Glutamatergic neuron (in vitro differentiated cells): ENCODE results near the gene TTC23L. TPM values are rescaled to one million over a fixed set of nuclear protein-coding genes. Genes with fewer than 3 reads are reported as not detected.

ENCODE experiments used
- DNase-seq: peaks from one replicate; pipeline ENCODE4 v3.0.0; 2022
- H3K27ac Mint-ChIP-seq: one replicate; pipeline ENCODE4 v1.8.0; 2020; ENCODE audit warnings: mild to moderate bottlenecking, mixed read lengths, inconsistent platforms; ENCODE audit not compliant: unreplicated experiment
- H3K27me3 Mint-ChIP-seq: one replicate; pipeline ENCODE4 v1.8.0; 2020; ENCODE audit warnings: mild to moderate bottlenecking, moderate library complexity, mixed read lengths, inconsistent platforms; ENCODE audit not compliant: unreplicated experiment
- H3K36me3 Mint-ChIP-seq: one replicate; pipeline ENCODE4 v1.8.0; 2020; ENCODE audit warnings: mild to moderate bottlenecking, mixed read lengths, inconsistent platforms; ENCODE audit not compliant: unreplicated experiment
- H3K4me1 Mint-ChIP-seq: one replicate; pipeline ENCODE4 v1.8.0; 2020; ENCODE audit warnings: mild to moderate bottlenecking, low read depth, mixed read lengths, inconsistent platforms; ENCODE audit not compliant: unreplicated experiment
- H3K4me3 Mint-ChIP-seq: one replicate; pipeline ENCODE4 v1.8.0; 2020; ENCODE audit warnings: mild to moderate bottlenecking, mixed read lengths, inconsistent platforms; ENCODE audit not compliant: unreplicated experiment
- H3K9me3 Mint-ChIP-seq: one replicate; pipeline ENCODE4 v1.8.0; 2020; ENCODE audit warnings: mild to moderate bottlenecking, moderate library complexity, mixed read lengths, inconsistent platforms; ENCODE audit not compliant: unreplicated experiment
- total RNA-seq: library from RNA; stranded (reverse); fragmentation: NEBNext Ultra II Directional; extraction: Animal tissue kit (Norgen Biotek cat#: 25700); gene quantifications from one replicate; pipeline ENCODE4 v1.2.1, GENCODE V29; 2021; ENCODE audit not compliant: unreplicated experiment
- TF ChIP-seq, protein P1 (sequence below): fragments of 200-600 bp; sonication (generic); IDR thresholded peaks from one replicate; pipeline ENCODE4 v1.5.0; 2021; ENCODE audit not compliant: partially characterized antibody, unreplicated experiment

Gene TTC23L
- total RNA-seq, 1 donor from 2014 or later, result 1.2 TPM

DNA sequence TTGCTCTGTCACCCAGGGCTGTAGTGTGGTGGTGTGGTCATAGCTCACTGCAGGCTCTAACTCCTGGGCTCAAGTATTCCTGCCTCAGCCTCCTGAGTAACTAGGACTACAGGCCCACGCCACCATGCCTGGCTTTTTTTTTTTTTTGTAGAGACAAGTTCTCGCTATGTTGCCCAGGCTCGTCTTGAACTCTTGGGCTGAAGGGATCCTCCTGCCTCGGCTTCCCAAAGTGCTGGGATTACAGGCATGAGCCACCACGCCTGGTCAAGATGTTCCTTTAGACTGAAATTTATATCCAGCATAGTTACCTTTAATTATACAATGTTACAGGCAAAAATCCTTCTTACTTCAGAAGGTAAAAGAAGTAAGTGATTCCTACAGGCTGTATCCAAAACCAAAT lies 88.8 kb downstream of the TTC23L start:
- H3K4me3 Mint-ChIP-seq, result no peak overlapping the region
- TF ChIP-seq, protein P1, sequence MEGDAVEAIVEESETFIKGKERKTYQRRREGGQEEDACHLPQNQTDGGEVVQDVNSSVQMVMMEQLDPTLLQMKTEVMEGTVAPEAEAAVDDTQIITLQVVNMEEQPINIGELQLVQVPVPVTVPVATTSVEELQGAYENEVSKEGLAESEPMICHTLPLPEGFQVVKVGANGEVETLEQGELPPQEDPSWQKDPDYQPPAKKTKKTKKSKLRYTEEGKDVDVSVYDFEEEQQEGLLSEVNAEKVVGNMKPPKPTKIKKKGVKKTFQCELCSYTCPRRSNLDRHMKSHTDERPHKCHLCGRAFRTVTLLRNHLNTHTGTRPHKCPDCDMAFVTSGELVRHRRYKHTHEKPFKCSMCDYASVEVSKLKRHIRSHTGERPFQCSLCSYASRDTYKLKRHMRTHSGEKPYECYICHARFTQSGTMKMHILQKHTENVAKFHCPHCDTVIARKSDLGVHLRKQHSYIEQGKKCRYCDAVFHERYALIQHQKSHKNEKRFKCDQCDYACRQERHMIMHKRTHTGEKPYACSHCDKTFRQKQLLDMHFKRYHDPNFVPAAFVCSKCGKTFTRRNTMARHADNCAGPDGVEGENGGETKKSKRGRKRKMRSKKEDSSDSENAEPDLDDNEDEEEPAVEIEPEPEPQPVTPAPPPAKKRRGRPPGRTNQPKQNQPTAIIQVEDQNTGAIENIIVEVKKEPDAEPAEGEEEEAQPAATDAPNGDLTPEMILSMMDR, result no peak
- peaks cover 11% of the 10 kb centered on the region for H3K4me1 Mint-ChIP-seq
- H3K36me3 Mint-ChIP-seq, result no peaks in the 10 kb centered on the region
- peaks cover 6% of the 10 kb centered on the region for H3K27me3 Mint-ChIP-seq
- H3K9me3 Mint-ChIP-seq, result peaks cover 10% of the 10 kb centered on the region
- no peak for DNase-seq
- peak overlapping the region; percentile 88 for H3K27ac Mint-ChIP-seq

- DNase-seq, result no peak
- H3K27ac Mint-ChIP-seq, result peak overlapping the region; percentile 88
- TF ChIP-seq, protein P1, result no peak
- peak overlapping the region; percentile 77 for H3K4me3 Mint-ChIP-seq
- H3K27me3 Mint-ChIP-seq, result peaks cover 6% of the 10 kb centered on the region
- no peaks in the 10 kb centered on the region for H3K36me3 Mint-ChIP-seq
- peaks cover 11% of the 10 kb centered on the region for H3K4me1 Mint-ChIP-seq
- peaks cover 10% of the 10 kb centered on the region for H3K9me3 Mint-ChIP-seq
Observed at GRCh38 chr5:34928267-34928666, 89.3 kb downstream of the TTC23L start.

- no peaks in the 10 kb centered on the region for H3K36me3 Mint-ChIP-seq
- peaks cover 11% of the 10 kb centered on the region for H3K4me1 Mint-ChIP-seq
- H3K9me3 Mint-ChIP-seq, result peaks cover 10% of the 10 kb centered on the region
- DNase-seq, result peak; percentile 99
- peaks cover 6% of the 10 kb centered on the region for H3K27me3 Mint-ChIP-seq
- H3K27ac Mint-ChIP-seq, result peak within 1 kb of the TSS; percentile 96
- TF ChIP-seq, protein P1, result no peak
- peak within 1 kb of the TSS; percentile 95 for H3K4me3 Mint-ChIP-seq
Observed at GRCh38 chr5:34929134-34929719, 90.3 kb downstream of the TTC23L start, which contains the start of gene DNAJC21. Gene DNAJC21, plus strand, starts transcription at chr5:34929559. Its CDS starts 261 bp downstream, at chr5:34929820.

- peak overlapping the region; percentile 88 for H3K27ac Mint-ChIP-seq
- TF ChIP-seq, protein P1, result no peak
- H3K4me3 Mint-ChIP-seq, result peak overlapping the region; percentile 95
- H3K4me1 Mint-ChIP-seq, result peaks cover 11% of the 10 kb centered on the region
- peaks cover 10% of the 10 kb centered on the region for H3K9me3 Mint-ChIP-seq
- DNase-seq, result peak; percentile 78
- no peaks in the 10 kb centered on the region for H3K36me3 Mint-ChIP-seq
- peaks cover 6% of the 10 kb centered on the region for H3K27me3 Mint-ChIP-seq
Observed at GRCh38 chr5:34929720-34930461, 90.9 kb downstream of the TTC23L start.

GRCh38 chr5:34930462-34930844 lies 91.5 kb downstream of the TTC23L start:
- Mint-ChIP-seq H3K9me3 (peaks cover 10% of the 10 kb centered on the region), H3K27me3 (peaks cover 6% of the 10 kb centered on the region), H3K36me3 (no peaks in the 10 kb centered on the region), H3K4me1 (peaks cover 11% of the 10 kb centered on the region), H3K4me3 (peak overlapping the region; percentile 95), H3K27ac (peak overlapping the region; percentile 88)
- no peak for DNase-seq
- TF ChIP-seq, protein P1, result no peak
